Measurements from ENCODE around the gene ATP8A1.
"Not testable (repeated sequence)": the region's sequence is repeated elsewhere in the genome, so short reads cannot be mapped to it uniquely, and the experiment has no call there.

The ATP8A1 gene

DNA sequence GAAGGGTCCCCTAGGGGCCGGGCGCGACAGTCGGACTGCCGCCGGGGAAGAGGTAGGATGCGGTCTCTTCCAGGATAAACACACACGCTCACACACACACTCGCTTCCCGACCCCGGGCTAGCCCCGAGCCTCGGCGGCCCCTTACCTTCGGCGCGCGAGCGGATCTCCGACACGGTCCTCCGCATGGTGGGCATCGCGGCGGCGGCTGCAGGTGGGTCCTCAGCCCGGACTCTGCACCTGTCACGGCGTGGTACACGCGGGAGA, 294 bp downstream of the ATP8A1 start:
- Mint-ChIP-seq H3K27me3 (no peaks in the 10 kb centered on the region), H3K4me3 (peak overlapping the region; percentile 88 to 98), H3K27ac (peak overlapping the region; percentile 96), H3K4me1 (peaks cover 25 to 49% of the 10 kb centered on the region in 2 donors), H3K36me3 (peaks cover 18 to 27% of the 10 kb centered on the region in 2 donors), H3K9me3 (peaks cover 8 to 13% of the 10 kb centered on the region in 2 donors)
- DNase-seq (no peak), ATAC-seq (replicated peaks) (no peak)

DNA sequence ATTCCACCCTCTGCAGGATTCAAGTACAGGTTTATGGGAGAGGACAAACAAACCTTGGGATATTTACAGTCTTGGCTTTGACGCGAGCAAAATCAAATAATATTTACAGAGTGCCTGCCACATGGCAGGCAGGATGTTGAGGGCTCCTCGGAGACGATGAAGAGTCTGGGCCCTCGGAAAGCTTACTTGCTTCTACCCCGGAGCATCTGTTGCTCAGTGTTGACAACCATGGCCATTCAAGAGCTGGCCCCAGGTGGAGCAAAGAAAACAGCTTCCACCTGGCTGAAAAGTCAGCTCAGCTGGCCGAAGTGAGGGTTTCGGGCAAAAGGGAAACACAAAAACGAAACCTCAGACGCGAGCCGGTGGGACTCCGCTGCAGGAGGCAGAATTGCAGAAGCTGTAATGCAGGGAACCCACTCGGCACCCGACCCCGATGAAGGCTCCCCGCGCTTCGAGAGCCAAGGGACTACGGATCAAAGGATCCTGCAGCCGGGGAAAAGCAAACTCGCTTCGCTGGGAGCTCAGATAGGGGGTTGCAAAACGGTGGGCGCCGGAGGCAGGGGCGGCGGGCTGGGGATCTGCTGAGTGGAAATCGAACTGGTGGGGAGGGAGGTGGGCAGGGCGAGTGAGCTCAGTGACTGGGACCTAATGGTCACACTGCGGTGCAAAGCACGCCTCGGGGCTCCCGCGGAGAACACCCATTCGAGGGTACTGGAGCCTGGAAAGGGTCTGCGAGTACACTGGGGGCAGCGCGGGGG, 805 bp downstream of the ATP8A1 start:
- ATAC-seq (replicated peaks) (peak; percentile 27 to 33), DNase-seq (peak; percentile 52)
- H3K4me1 Mint-ChIP-seq: peaks cover 25 to 55% of the 10 kb centered on the region in 2 donors

DNA sequence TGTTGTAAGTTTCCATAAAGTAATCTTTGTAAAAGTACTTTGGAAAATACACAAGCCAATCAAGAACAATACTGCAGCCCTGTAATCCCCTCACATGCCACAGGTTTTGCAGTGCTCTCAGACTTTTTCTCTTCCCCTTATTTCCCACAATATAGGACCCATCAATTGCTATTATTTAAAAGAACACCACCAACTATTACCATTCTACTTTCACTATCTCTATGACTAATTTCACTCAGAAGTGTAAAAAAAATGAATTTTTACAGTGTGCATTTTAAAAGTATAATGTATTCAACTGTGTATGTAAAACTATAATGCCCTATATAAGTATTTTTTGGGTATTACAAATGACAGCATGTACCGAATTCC, 1.7 kb downstream of the ATP8A1 start:
- Mint-ChIP-seq H3K4me3 (peak overlapping the region; percentile 88 to 98), H3K27me3 (no peaks in the 10 kb centered on the region), H3K4me1 (peaks cover 25 to 59% of the 10 kb centered on the region in 2 donors)

More for the DNA sequence above, 805 bp downstream of the ATP8A1 start:
- Mint-ChIP-seq H3K36me3 (peaks cover 23 to 32% of the 10 kb centered on the region in 2 donors), H3K27ac (peak overlapping the region; percentile 96), H3K4me3 (peak overlapping the region; percentile 88 to 98), H3K27me3 (no peaks in the 10 kb centered on the region), H3K9me3 (peaks cover 9 to 14% of the 10 kb centered on the region in 2 donors)

DNA sequence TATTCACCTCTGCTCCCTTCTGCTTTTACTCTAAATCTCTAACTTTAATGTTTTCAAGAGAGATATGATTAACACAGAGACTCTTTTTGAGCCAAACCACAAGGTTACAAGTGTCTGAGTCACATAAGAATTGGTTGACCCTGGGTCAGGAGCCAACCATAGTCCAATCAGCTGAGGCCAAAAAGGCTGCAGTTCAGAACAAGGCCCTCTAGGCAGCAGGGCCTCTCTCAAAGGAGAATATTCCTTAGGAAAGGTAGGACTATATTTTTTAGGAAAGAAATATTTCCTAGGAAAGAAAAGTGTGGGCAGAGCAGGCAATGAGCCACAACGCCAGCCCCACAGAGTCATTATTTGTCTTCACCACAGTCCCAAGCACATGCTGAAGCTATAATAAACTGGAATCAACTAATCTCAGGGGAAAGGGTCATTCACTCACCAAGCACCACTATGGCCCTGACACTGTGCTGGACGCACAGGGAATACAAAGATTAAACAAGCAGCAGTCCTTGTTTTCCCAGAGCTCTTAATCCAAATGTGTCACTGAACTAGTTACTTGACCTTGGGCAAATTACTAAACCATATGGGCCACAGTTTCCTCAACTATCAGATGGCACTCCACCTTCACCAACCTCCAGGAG, 2.2 kb downstream of the ATP8A1 start:
- H3K4me3 Mint-ChIP-seq: peak overlapping the region; percentile 88 to 98
- no peak for DNase-seq
- H3K4me1 Mint-ChIP-seq: peaks cover 26 to 64% of the 10 kb centered on the region in 2 donors
- ATAC-seq (replicated peaks): no peak
- peaks cover 12 to 18% of the 10 kb centered on the region in 2 donors for H3K9me3 Mint-ChIP-seq
- peaks cover 27 to 40% of the 10 kb centered on the region in 2 donors for H3K36me3 Mint-ChIP-seq
- peak overlapping the region; percentile 96 for H3K27ac Mint-ChIP-seq
- H3K27me3 Mint-ChIP-seq: no peaks in the 10 kb centered on the region

More for the DNA sequence above, 1.7 kb downstream of the ATP8A1 start:
- ATAC-seq (replicated peaks): peak in 1 of 2 donors; percentile 6
- H3K27ac Mint-ChIP-seq: peak overlapping the region; percentile 96
- peaks cover 12 to 18% of the 10 kb centered on the region in 2 donors for H3K9me3 Mint-ChIP-seq
- peaks cover 27 to 37% of the 10 kb centered on the region in 2 donors for H3K36me3 Mint-ChIP-seq
- no peak for DNase-seq

DNA sequence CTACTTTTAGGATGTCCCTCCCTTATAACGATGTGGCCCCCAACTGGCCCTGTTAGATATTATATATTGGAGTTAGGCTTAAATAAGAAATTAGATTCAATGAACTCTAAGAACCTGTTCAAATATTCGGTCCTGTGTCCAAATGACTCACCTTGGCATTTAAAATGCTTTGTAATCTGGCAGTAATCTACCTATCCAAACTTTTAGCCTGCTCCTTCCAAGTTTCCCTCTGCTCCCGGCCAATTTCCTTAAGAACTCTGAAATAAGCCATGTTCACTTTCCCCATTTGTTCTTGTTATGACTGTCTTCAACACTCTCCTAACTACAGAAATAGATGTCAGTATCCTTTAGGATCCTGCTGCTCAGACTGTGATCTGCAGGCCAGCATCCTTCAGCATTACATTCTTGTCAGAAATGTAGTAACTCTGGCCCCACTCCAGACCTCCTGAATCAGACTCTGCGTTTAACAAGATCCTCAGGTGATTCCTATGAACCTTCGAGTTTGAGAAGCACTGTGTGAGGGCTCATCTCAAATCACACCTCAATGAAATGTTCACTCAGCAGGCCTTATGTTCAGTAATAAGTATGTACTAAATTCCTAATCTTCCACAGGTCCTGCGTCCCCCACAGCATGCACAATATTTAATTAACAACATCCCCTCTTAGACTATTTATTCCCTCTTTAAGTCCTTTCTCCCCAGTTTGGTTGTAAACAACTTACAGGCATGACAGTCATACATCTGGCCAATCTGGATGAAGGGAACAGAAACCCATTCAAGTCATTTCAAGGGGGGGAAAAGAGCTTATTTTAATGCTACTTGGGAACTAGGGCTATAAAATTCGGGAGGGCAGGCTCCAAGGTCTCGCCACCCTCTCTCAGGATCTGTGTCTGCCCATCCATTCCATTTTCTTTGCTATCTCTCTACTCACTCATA, 3.0 kb downstream of the ATP8A1 start:
- Mint-ChIP-seq H3K27me3 (no peaks in the 10 kb centered on the region), H3K4me3 (peak overlapping the region; percentile 55 to 88), H3K27ac (peak overlapping the region; percentile 21), H3K4me1 (peaks cover 25 to 70% of the 10 kb centered on the region in 2 donors), H3K36me3 (peaks cover 27 to 40% of the 10 kb centered on the region in 2 donors), H3K9me3 (peaks cover 12 to 18% of the 10 kb centered on the region in 2 donors)
- DNase-seq (no peak), ATAC-seq (replicated peaks) (no peak)

DNA sequence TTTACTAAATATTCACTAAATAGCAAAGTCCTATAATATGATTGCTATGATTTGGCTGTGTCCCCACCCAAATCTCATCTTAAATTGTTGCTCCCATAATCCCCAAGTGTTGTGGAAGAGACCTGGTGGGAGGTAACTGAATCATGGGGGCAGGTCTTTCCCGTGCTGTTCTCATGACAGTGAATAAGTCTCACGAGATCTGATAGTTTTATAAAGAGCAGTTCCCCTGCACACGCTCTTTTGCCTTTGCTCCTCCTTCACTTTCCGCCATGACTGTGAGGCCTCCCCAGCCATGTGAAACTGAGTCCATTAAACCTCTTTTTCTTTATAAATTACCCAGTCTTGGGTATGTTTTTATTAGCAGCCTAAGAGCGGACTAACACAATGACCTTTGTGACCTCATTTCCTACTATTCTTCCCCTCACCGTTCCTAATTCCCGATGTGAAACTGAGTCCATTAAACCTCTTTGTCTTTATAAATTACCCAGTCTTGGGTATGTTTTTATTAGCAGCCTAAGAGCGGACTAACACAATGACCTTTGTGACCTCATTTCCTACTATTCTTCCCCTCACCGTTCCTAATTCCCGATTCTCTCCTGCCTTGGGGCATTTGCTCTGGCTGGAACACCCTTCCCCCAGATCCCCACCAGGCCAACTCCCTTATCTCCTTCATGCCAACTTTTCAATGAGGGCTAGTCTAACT, 4.2 kb downstream of the ATP8A1 start:
- H3K4me3 Mint-ChIP-seq; ATAC-seq (replicated peaks); DNase-seq; H3K27me3 Mint-ChIP-seq: not testable (repeated sequence)
- Mint-ChIP-seq H3K27ac (peak overlapping the region; percentile 10), H3K36me3 (peaks cover 27 to 40% of the 10 kb centered on the region in 2 donors), H3K4me1 (peaks cover 24 to 62% of the 10 kb centered on the region in 2 donors), H3K9me3 (peaks cover 12 to 18% of the 10 kb centered on the region in 2 donors)

DNA sequence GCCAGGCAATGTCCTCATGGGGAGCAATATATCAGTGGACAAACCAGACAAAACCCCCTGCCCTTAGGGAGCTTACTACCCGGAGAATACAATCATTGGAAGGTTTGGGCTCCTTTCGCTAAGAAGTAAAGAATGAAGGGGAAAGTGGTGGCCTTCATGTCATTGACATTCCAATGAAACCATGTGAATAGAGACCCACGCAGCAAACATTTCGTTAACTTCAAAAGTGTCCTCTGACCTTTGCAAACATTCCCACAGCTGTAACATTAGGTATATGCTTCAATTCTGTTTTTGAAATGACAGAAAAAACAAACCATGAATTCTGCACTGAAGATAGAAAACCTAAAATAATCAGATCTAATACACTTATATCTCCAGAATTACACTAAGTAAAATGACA, 7.0 kb downstream of the ATP8A1 start:
- Mint-ChIP-seq H3K36me3 (peaks cover 27 to 43% of the 10 kb centered on the region in 2 donors), H3K9me3 (peaks cover 12 to 18% of the 10 kb centered on the region in 2 donors), H3K4me1 (peaks cover 27 to 66% of the 10 kb centered on the region in 2 donors), H3K27me3 (no peaks in the 10 kb centered on the region), H3K27ac (no peak overlapping the region), H3K4me3 (no peak overlapping the region)
- DNase-seq (no peak), ATAC-seq (replicated peaks) (no peak)

DNA sequence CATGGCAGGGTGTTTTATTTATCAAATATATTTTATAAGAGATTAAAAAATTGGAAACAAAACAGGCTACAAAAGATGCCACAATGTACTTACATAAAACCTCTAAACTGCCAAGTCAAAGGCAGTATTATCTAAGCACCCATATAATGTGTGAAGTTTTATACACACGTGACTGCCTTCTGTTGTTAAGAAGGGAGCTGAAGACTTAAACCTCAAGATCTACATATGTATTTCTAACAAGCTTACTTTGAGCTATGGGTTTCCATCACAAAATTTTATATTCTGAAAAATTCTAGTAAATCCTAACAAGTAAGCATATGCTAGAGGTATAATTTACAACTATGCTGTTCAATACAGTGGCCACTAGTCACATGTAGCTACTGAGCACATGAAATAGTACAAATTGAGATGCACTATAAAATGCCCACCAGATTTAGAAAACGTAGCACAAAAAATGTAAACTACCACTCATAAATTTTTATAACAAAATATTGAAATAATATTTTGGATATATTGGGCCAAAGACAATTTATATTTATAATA, 9.8 kb downstream of the ATP8A1 start:
- no peak overlapping the region for H3K4me3 Mint-ChIP-seq
- peaks cover 31 to 67% of the 10 kb centered on the region in 2 donors for H3K4me1 Mint-ChIP-seq
- DNase-seq (no peak), ATAC-seq (replicated peaks) (no peak)
- peaks cover 11 to 20% of the 10 kb centered on the region in 2 donors for H3K36me3 Mint-ChIP-seq
- H3K9me3 Mint-ChIP-seq: peaks cover 6 to 7% of the 10 kb centered on the region in 2 donors
- no peak overlapping the region for H3K27ac Mint-ChIP-seq
- H3K27me3 Mint-ChIP-seq: no peaks in the 10 kb centered on the region

DNA sequence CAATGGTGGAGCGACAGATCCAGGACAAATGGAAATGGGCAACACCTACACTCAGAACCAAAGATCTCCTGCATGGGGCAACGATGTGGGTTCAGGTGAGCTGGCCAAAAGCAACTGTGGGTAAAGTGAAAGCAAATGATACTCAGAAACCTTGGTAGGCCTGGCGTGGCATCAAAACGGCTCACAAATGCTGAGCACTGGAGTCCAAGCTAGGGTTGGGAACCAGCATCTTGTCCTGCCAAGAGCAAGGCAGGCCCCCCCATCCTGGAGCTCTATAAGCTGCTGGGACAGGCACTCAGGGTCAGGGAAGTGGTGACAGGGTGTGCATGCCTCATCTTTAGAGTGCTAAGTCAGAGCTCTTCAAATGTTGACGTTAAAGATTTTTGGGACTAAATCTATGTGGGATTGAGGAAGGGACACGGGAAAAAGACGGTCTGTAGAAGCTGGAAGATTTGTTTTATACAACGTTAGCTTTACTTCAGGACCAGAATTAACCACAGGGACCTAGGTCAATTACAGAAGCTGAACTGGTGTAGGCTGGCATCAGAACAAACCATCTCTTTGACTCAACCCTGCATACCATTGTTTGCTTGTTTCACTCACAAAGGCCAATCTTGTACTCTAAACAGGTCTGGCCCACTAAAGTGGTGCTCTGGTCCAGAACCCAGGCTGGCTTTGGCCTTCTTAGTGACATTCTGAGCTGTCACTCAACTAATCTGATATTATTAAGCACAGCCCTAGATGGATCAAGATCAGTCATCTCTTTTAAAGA, 10.7 kb downstream of the ATP8A1 start:
- H3K4me1 Mint-ChIP-seq: peaks cover 35 to 67% of the 10 kb centered on the region in 2 donors
- H3K27ac Mint-ChIP-seq: no peak overlapping the region
- no peak for DNase-seq
- H3K27me3 Mint-ChIP-seq: no peaks in the 10 kb centered on the region
- no peak overlapping the region for H3K4me3 Mint-ChIP-seq
- peaks cover 3 to 4% of the 10 kb centered on the region in 2 donors for H3K9me3 Mint-ChIP-seq
- no peak for ATAC-seq (replicated peaks)
- peaks cover 5 to 12% of the 10 kb centered on the region in 2 donors for H3K36me3 Mint-ChIP-seq

DNA sequence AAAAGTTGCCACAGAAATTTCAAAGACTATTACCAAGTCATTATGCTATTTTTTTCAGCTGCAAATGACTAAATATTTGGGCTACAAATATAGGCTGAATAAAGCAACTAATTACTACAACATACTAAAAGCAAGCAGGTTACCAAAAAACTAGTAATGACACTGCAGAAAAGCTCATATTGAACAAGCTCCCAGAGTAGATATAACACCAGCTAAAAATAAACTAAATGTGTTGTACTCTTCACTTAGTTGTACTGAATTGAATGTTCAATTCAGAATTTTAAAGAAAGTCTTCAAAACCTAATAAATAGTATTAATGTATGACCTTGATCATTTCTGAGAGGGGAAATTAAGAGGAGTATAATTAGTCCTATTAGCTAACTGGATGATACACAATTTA, 12.0 kb downstream of the ATP8A1 start:
- H3K4me3 Mint-ChIP-seq: no peak overlapping the region
- H3K4me1 Mint-ChIP-seq: peaks cover 42 to 71% of the 10 kb centered on the region in 2 donors
- H3K9me3 Mint-ChIP-seq: no peaks in the 10 kb centered on the region
- no peaks in the 10 kb centered on the region for H3K27me3 Mint-ChIP-seq
- ATAC-seq (replicated peaks) (no peak), DNase-seq (no peak)
- H3K36me3 Mint-ChIP-seq: peaks cover 0 to 3% of the 10 kb centered on the region in 2 donors
- H3K27ac Mint-ChIP-seq: no peak overlapping the region

DNA sequence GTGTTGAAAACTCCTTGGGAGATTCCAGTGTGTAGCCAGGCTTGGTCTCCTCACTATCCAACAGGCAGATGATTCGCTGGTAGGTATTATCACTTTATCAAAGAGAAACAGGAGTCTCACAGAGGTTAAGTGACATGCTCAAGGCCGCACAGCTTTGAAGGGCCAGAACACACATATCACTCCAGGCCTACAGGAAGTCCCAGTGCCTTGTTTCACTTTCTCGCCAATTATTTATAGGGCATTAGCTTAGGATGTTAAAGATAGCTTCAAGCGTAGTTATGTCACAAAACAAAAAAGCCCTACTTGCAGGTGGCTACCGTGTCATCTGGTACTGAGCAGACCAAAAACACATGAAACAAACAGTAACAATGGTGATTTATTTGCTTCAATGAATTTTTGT, 13.2 kb downstream of the ATP8A1 start:
- H3K27me3 Mint-ChIP-seq: no peaks in the 10 kb centered on the region
- no peaks in the 10 kb centered on the region for H3K9me3 Mint-ChIP-seq
- H3K36me3 Mint-ChIP-seq: peaks cover 0 to 3% of the 10 kb centered on the region in 2 donors
- peak overlapping the region; percentile 93 for H3K27ac Mint-ChIP-seq
- peaks cover 51 to 73% of the 10 kb centered on the region in 2 donors for H3K4me1 Mint-ChIP-seq
- peak overlapping the region; percentile 65 to 70 for H3K4me3 Mint-ChIP-seq
- peak; percentile 80 to 82 for ATAC-seq (replicated peaks)
- peak; percentile 37 for DNase-seq

DNA sequence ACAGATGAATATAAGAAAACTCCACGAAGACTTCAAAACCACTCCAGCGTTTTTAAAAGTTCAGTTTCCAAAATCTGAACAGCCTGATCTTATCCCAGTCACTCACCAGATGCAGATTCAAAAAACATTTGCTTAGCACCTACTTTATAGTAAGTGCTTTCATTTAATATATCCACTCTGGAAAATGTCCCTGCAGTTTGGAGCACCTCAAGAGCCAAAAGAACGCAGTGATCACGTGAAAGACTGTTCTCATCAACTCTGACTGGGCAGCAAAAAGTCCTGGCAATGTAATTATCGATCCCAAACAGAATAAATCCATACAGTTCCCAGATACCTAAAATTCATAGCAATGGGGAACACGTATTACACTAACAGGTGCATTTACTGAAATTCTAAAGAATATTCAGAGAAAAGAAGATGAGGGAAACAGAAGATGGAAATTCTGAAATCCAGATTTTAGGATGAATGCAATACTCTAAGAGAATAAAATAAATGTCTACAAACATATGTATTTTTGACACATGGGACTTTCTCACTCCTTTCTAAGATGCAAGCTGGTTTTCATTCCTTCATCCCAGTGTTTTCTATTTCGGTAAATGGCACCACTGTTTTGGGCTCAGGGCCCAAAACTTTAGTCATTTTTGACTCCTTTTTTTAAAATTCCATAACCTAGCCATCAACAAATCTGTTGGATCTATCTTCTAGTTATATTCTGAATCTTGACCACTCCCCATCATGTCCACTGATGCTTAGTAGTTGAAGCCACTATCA, 13.9 kb downstream of the ATP8A1 start:
- no peaks in the 10 kb centered on the region for H3K9me3 Mint-ChIP-seq
- peaks cover 53 to 79% of the 10 kb centered on the region in 2 donors for H3K4me1 Mint-ChIP-seq
- peaks cover 0 to 3% of the 10 kb centered on the region in 2 donors for H3K36me3 Mint-ChIP-seq
- H3K27me3 Mint-ChIP-seq: no peaks in the 10 kb centered on the region
- peak overlapping the region; percentile 65 to 70 for H3K4me3 Mint-ChIP-seq
- H3K27ac Mint-ChIP-seq: peak overlapping the region; percentile 93
- no peak for DNase-seq
- no peak for ATAC-seq (replicated peaks)
